Glomerular visceral epithelial cell (primary cell): ENCODE data around the gene PBRM1.

Source experiments
- DNase-seq: peaks from one replicate; pipeline ENCODE4 v3.0.0-alpha.2; 2016; ENCODE audit errors: extremely low spot score

PBRM1 gene

GRCh38 chr3:52511509-52511908 is 174.2 kb downstream of the PBRM1 start:
- DNase-seq: no peak

- no peak for DNase-seq
Measured at GRCh38 chr3:52509753-52510328, 175.9 kb downstream of the PBRM1 start.

GRCh38 chr3:52507359-52507758 is 178.4 kb downstream of the PBRM1 start:
- DNase-seq: peak; percentile 70

GRCh38 chr3:52506266-52506966 is 179.3 kb downstream of the PBRM1 start:
- no peak for DNase-seq

- DNase-seq: no peak
Measured at GRCh38 chr3:52504977-52505376, 180.7 kb downstream of the PBRM1 start.

GRCh38 chr3:52503788-52504424 is 181.8 kb downstream of the PBRM1 start:
- DNase-seq: no peak

- DNase-seq: no peak
Measured at GRCh38 chr3:52502808-52503350, 182.8 kb downstream of the PBRM1 start.

- DNase-seq: no peak
Measured at GRCh38 chr3:52502001-52502400, 183.7 kb downstream of the PBRM1 start.

GRCh38 chr3:52501046-52501445 is 184.7 kb downstream of the PBRM1 start:
- DNase-seq: no peak

- DNase-seq: peak; percentile 17
Measured at GRCh38 chr3:52498137-52499054, 187.3 kb downstream of the PBRM1 start.

GRCh38 chr3:52495777-52496602 is 189.7 kb downstream of the PBRM1 start:
- DNase-seq: peak; percentile 62
